GM21515 (cell line): ENCODE results near the gene FAM209B.
"Not testable (repeated sequence)": the region's sequence is repeated elsewhere in the genome, so short reads cannot be mapped to it uniquely, and the experiment has no call there.

Experiments used
- ATAC-seq: cut with Tn5 transposase; IDR thresholded peaks from one replicate; pipeline ENCODE4 v1.9.1; 2021; ENCODE audit not compliant: unreplicated experiment

FAM209B gene, protein sequence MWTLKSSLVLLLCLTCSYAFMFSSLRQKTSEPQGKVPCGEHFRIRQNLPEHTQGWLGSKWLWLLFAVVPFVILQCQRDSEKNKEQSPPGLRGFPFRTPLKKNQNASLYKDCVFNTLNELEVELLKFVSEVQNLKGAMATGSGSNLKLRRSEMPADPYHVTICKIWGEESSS

DNA sequence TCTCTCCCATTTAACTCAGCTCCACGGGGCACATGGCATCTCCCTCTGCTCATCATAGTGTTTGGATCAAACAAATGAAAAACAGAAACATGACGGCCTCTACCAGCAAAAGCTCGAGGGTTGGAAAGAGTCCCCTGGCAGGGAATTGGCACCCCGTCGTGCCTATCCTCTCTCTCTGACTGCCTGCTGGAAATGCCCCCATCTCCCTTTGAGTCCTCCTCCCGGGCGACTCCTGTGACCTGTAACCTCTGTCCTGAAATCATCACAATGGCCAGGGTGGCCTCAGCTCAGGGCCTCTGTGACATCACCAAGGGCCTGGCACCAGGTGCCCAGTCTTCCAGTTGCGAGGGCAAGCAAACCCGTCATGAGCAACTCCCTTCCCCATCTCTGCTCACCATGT, at the start of gene FAM209B:
FAM209B (plus strand) TSS at position 301 of the 400 bp plus-strand sequence; CDS start at position 397, 96 bp downstream.
- ATAC-seq, result not testable (repeated sequence)

DNA sequence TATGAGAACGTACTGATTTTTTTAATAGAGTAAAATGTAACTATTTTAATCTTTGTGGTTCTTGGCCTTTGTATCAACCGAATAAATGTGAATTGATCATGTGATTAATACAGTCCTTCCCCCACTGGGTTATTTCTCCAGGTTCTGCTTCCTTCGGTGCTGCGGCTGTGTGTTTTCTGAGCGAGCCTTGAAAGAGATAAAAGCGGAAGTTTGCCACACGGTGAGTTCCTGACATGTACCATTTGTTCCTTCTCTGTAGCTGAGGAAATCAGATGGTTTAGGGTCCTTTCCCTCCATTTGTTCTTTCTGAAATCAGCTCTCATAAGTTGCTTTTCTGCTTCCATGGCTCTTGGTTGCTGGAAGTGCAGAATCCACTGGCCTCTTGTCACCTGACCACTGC, 49.1 kb upstream of the FAM209B start:
- no peak for ATAC-seq

DNA sequence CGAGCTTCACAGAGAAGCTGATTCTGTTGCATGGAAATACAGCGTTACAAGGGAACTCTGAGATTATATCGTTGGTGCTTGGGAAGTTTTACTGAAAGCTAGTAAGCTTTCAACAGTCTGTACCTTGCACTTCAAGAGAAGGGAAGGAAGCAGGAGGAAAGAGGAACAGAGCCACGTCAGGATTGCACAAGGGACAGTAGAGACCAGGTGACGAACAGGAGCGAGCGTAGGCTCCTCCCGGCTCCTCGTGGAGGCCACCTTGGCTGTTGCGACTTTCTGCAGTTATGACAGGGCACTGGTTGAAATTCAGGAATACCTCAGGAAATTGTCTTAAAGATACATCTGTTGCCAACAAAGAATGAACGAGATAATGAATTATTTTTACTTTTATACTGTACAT, 45.8 kb upstream of the FAM209B start:
- no peak for ATAC-seq

DNA sequence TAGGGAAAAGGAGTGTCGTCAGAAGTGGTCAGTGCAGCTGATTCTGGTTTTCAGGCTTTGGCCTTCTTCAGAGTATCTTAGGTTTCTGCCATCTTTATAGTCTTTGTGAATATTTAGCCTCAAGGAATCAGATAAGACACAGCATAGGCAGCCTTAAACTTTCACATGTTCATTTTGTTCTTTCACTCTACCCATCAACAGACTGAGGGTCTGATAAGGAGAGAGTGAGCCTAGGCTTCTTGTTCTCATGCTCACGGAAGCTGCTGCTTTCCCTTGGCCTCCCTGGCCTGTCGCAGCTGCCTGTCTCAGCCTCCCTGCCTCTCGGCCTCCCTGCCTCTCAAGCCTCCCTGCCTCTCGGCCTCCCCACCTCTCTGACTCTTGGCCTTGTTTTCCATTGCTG, 44.5 kb upstream of the FAM209B start:
- ATAC-seq, result no peak

DNA sequence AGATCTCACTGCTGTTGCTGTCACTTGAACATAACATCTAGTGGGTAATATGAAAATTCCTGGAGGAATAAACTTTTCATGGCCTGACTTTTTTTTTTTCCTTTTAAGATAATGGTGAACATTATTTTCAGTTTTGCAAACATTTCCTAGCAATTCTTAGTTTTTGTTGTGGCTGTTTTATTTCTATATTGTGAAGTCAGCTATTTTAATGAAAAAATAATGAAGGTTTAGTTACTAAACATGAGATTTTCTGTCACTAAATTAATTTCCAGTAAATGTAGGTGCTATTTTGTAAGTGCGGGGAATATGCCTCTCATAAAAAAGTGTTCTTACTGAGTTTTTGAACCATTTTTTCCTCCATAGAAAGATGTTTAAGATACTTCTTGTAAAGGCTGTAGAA, 31.9 kb upstream of the FAM209B start:
- no peak for ATAC-seq

DNA sequence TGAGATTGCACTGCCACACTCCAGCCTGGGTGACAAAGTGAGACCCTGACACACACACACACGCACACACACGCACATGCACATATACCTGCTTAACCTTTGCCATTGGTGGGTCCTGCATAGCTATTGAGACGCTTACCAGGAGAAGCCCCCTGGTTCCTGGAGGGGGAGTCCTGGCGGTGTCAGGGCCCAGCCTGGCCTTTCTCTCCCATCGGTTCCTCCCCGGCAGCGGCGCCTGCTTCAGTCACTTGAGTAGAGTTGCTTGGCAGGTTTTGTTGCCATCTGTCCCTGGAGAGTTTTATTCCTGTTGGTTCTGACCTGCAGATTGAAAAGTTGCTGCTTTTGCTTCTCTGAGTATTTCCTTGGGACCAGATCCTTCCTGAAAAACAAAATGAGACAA, 29.1 kb upstream of the FAM209B start:
- ATAC-seq, result no peak

DNA sequence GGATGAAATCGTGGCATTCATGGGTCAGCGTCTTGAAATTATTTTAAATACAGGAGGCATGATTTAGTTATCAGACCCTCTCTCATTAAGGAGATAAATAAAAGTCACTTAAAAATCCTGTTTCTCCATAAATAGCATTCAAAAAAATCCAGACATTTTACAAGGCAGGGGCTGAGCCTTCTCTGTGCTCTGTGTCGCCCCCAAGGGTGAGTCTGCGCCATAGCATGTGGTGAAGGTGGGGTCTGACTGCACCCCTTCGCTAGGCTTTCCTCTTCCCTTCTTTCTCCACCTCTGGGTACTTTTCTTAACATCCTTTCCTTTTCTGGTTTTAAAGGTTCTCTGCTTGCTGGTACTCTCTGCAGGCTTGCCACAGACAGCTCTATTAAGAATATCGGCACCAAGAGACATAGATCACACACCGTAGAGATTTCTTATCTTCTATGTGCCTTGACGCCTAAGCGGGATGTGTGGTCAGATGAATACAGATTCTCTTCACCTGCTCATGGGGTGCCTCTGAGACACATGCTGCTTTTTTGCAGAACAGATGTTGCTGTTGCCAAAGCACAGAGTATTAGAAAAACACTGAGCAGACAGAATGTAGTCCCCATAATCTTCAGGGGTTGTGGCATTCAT, 28.6 kb upstream of the FAM209B start:
- no peak for ATAC-seq

DNA sequence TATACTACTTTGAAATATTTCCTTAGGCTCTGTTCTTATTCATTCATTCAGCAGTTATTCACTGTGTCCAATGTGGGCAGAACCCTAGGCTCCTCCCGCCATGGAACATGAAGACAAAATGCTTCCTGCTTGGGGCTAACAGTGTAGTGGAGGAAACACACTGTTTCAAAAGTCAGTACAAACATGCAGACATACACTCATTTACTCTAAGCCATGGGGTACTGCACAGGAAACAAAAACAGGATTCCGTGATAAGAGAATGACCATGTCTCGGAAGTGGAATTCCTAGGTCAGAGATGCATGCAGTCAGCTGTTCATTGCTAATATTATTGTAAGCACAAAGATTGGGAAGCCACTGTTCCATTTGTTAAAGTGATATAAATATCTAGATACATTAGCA, 26.9 kb upstream of the FAM209B start:
- no peak for ATAC-seq

DNA sequence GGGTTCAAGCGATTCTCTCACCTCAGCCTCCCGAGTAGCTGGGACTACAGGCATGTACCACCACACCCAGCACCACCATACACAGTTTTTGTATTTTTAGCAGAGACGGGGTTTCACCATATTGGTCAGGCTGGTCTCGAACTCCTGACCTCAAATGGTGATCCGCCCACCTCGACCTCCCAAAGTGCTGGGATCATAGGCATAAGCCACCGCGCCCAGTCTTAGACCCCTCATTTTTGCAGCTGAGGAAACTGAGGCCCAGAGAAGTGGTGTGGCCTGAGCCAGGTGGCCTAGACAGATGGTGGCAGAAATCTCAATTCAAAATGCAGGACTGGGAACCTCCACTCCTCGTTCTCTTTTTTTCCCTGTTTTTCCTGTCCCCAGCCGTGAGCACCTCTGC, 21.1 kb upstream of the FAM209B start:
- ATAC-seq, result no peak

DNA sequence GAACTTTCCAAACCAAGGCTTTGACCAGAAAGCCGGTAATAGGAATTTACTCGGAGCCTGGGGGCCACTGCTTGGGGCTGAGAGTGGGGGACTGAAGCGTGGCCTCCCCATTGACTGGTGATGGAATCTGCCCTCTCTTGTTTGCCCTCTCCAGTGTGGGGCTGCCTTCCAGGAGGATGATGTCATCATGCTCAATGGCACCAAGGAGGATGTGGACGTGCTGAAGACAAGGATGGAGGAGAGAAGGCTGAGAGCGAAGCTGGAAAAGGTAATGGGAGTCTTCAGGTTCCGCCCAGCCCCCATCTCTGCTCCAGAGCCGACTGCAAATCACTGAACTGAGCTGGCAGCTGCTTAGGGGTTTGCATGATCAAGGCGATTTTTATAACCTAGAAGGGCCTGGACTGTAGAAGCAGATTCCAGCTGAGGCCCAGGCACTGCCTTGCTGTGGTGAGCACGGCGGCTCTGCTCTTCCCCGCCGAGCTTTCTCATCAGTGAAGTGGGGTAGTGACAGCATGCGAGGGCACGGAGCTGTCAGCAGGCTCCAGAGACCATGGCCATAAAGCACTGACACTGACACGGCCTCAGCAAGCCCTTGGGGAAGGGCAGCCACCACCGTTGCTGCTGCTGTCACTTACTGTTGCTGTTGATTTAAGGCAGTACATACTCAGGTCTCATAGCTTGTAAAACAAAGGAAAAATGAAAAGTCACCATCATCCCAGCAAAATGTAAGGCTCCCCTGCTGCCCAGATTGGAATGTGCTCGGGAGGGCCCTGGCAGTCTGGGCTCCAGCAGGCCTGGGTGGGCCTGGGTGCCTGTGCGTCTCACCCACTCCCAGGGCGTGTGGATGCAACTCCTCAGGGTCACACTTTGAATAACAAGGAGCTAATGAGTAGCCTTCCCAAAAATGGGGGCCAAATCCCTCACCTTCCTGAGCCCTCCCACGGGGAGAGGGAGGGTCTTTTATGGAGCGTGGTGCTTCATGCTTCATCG, 19.6 kb upstream of the FAM209B start:
- ATAC-seq, result no peak

DNA sequence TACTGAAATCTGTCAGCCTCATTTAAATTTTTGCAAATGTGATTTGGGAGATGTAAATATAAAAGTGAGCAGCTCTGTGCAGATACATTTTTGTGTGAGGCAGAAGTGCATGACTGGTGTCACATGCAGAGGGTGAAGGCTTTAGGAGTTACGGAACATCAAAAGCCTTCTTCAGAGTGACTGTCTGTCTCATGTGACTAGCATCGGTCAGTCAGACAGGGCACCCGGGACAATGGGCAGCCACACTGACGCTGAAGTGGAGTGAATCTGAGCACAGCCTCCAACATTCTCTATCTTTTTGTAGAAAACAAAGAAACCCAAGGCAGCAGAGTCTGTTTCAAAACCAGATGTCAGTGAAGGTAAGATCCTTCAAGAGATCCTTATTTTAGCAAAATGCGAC, 16.4 kb upstream of the FAM209B start:
- ATAC-seq, result no peak

DNA sequence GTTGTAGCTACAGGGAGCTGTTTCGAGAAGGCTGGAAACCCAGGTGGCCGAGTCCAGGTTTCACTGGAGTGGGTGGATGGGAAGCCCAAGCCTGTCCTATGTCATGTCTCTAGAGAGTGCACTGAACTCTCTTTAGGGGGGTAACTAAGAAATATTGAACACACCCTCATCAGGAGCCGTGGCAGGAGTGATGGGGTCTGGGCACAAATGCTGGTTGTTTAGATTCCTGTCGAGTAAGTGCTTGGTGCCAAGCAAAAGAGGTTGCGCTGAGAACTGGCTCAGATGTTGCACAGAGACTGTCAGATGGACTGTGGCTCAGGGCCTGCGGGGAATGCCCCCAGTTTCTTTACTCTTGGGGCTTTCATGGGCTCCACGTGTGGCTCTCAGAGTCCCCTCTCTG, 15.8 kb upstream of the FAM209B start:
- no peak for ATAC-seq

DNA sequence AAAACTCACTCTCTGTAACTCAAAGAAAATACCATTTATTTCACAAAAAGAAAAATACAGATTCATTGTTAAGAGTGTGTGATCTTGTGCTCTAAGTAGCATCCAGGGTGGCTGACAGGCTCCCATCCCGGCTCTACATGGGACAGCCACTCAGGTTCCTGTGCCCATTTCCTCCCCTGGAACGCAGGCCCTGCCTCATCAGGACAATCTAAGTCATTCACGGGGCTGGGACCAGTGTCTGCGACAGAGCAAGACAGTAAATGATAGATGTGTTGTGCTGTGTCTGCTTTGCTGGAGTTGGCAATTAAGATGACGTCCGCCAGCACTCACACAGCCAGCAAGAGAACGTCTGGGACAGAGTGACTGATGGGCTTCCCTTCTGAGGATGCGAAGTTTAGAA, 15.4 kb upstream of the FAM209B start:
- ATAC-seq, result no peak

DNA sequence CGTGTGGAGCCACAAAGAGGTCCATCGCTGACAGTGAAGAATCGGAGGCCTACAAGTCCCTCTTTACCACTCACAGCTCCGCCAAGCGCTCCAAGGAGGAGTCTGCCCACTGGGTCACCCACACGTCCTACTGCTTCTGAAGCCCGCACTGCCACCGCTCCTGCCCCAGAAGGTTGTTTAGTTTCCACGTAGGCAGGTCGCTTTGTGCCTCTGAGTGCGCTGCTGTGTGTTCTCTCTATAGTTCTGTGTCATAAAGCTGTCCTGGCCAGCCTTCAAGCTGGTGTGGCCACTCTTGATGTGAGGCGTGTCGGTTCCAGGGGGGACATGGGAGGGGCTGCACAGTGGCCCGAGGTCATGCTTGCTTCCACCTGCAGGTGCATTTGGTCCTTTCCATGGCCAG, 14.9 kb upstream of the FAM209B start:
- no peak for ATAC-seq

DNA sequence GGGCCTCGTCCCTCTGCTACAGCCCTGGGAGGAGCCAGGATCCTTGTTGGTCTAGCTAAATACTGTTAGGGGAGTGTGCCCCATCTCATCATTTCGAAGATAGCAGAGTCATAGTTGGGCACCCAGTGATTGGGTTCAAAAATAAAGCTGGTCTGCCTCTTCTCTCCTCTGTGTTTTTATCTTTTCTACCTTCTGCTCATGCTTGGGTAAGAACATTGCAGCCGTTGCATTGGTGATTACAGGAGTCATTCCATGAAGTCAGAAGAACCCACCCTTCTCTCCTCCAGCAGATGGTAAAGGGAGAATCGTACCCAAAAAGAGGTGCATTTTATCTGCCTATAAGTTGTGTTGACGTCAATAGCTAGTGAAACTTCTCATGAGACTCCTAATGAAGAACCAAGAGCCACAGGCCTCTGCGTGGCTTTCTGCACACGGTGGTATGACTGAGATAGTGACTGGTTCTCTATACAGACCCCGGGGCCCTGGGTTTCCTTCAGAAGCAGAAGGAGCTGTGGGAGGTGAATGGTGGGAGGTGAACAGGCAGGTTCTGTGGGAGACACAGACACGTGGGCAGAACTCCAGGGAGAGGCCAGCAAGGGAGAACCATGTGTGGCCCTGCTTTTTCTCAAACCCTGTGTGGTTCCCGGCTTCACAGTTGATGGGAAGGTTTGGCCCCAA, 14.2 kb upstream of the FAM209B start:
- no peak for ATAC-seq

DNA sequence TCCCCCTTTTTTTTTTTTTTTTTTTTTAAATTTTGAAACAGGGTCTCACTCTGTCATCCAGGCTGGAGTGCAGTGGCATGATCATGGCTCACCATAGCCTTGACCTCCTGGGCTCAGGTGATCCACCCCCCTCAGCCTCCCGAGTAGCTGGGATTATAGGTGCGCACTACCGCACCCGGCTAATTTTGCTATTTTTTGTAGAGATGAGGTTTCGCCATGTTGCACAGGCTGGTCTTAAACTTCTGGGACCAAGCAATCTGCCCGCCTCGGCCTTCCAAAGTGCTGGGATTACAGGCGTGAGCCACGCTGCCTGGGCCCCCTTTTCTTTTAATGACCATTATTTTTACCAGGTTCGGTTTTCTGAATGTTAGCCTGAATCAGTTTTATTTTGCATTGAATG, 13.5 kb upstream of the FAM209B start:
- no peak for ATAC-seq

DNA sequence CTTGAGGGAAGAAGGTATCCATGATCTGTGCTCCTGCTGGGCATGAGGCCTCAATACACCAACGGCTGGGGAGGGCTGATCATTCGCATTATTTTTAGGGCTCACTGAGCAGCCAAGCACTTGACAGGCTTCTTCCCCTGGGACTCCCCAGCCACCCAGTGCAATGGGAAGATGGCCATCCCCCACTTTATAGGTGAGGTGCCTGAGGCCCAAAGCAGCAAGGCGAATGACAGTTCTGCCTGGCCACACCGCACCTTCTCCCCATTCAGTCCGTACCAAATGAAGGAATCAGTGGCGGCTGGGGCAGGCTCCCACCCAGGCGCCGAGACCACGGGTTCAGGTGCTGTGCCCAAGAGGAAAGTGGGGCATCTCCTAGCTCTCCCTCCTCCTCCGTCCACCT, 12.9 kb upstream of the FAM209B start:
- ATAC-seq, result no peak

DNA sequence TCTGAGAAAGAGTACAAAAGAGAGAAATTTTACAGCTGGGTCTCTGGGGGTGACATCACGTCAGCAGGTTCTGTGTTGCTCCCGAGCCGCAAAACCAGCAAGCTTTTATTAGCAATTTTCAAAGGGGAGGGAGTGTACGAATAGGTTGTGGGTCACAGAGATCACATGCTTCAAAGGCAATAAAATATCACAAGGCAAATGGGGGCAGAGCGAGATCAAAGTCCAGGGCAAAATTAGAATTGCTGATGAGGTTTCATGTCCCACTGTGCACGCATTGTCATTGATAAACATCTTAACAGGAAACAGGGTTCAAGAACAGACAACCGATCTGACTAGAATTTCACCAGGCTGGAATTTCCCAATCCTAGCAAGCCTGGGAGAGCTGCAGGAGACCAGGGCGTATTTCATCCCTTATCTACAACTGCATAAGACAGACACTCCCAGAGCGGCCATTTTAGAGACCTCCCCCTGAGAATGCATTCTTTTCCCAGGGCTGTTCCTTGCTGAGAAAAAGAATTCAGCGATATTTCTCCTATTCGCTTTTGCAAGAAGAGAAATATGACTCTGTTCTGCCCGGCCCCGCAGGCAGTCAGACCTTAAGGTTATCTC, 12.2 kb upstream of the FAM209B start:
- not testable (repeated sequence) for ATAC-seq

DNA sequence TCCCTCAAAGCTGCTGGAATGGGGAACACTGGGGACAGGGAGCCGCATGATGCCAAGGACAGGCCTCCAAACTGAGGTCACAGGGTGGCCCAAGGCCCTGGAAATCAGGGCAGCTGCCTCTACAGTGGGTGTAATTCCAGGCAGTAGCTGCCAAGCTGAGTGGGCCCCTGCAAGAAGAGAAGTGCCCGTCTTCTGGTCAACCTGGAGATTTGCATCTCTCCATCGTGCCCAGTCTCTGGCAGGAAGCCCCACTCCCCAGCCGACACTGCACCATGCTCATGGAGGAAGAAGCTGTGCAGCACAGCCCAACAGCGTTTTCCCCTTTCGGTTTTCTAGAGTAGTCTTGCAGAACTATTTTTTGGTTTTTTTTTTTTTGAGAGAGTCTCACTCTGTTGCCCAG, 10.7 kb upstream of the FAM209B start:
- ATAC-seq, result no peak

DNA sequence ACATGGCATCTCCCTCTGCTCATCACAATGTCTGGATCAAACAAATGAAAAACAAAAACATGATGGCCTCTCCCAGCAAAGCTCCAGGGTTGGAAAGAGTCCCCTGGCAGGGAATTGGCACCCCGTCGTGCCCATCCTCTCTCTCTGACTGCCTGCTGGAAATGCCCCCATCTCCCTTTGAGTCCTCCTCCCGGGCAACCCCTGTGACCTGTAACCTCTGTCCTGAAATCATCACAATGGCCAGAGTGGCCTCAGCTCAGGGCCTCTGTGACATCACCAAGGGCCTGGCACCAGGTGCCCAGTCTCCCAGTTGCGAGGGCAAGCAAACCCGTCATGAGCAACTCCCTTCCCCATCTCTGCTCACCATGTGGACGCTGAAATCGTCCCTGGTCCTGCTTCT, 8.6 kb upstream of the FAM209B start, which contains the start of gene FAM209A:
FAM209A (plus strand) TSS at position 301 of the 400 bp plus-strand sequence; CDS start at position 366, 65 bp downstream.
- not testable (repeated sequence) for ATAC-seq

DNA sequence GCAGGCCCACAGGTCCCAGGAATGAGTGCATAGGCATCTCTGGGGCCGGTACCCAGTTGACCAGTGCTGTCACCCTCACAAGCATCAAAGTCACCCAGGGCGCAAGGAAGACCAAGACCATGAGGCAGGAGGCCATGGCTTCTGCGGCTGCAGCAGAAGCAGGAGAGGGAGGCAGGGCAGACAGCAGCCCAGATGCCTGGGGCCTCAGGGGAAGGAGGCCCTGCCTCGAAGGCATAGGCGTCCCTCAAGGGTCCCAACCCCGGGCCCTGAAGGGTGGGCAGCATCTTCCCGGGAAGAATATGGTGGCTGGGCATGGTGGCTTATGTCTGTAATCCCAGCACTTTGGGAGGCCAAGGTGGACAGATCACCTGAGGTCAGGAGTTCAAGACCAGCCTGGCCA, 5.5 kb upstream of the FAM209B start:
- no peak for ATAC-seq
